ENCODE data around the gene BTBD7.
A peak's percentile ranks its signal among the peaks of the same experiment; 100 is the strongest.

The BTBD7 gene

GRCh38 chr14:93305725-93306418, 27.0 kb downstream of the BTBD7 start:
- peak; percentile 34 for DNase-seq (ENCODE audit: low read depth)
- TF ChIP-seq CTCF (IDR thresholded peaks at IDR 0.05; ENCODE audit: low read depth, low read length) = no peak
- TF ChIP-seq MYC (IDR thresholded peaks at IDR 0.05; ENCODE audit: low read depth, low read length) = no peak
- no peak for TF ChIP-seq MAX (IDR thresholded peaks at IDR 0.05; ENCODE audit: low read depth, low read length)
- TF ChIP-seq POLR2A (IDR thresholded peaks at IDR 0.05; ENCODE audit: extremely low read depth, insufficient read length) = no peak
- H3K4me3 ChIP-seq (ENCODE audit: low read depth, low read length) = no peak overlapping the region

DNA sequence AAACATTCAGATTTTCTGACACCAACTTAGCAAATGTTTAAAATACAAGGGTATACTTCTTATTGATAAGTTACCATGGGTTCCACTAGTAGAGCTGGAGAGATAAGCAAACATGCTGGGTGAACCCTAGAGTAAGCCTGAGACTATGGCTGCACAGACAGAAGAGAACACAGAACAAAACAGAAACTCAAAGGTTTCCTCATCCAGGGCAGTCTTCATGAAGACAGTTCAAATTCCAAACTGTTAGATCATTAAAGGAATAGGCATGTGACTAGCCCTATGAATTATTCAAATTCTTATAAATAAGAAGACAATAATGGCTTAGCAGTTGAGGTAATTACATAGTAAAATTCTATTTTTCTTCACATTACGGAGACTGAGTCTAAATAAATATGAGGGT, 28.1 kb downstream of the BTBD7 start:
- no peak for DNase-seq (ENCODE audit: low read depth)
- no peak for TF ChIP-seq MYC (IDR thresholded peaks at IDR 0.05; ENCODE audit: low read depth, low read length)
- TF ChIP-seq MAX (IDR thresholded peaks at IDR 0.05; ENCODE audit: low read depth, low read length) = no peak
- no peak for TF ChIP-seq POLR2A (IDR thresholded peaks at IDR 0.05; ENCODE audit: extremely low read depth, insufficient read length)
- TF ChIP-seq CTCF (IDR thresholded peaks at IDR 0.05; ENCODE audit: low read depth, low read length) = no peak
- no peak overlapping the region for H3K4me3 ChIP-seq (ENCODE audit: low read depth, low read length)

- H3K4me3 ChIP-seq (ENCODE audit: low read depth, low read length) = no peak overlapping the region
- TF ChIP-seq CTCF (IDR thresholded peaks at IDR 0.05; ENCODE audit: low read depth, low read length) (no peak), MAX (IDR thresholded peaks at IDR 0.05; ENCODE audit: low read depth, low read length) (no peak), MYC (IDR thresholded peaks at IDR 0.05; ENCODE audit: low read depth, low read length) (no peak), POLR2A (IDR thresholded peaks at IDR 0.05; ENCODE audit: extremely low read depth, insufficient read length) (no peak)
- no peak for DNase-seq (ENCODE audit: low read depth)
Observed at GRCh38 chr14:93303659-93304058, 29.2 kb downstream of the BTBD7 start.

- no peak for DNase-seq (ENCODE audit: low read depth)
- TF ChIP-seq POLR2A (IDR thresholded peaks at IDR 0.05; ENCODE audit: extremely low read depth, insufficient read length) (no peak), MYC (IDR thresholded peaks at IDR 0.05; ENCODE audit: low read depth, low read length) (no peak), MAX (IDR thresholded peaks at IDR 0.05; ENCODE audit: low read depth, low read length) (no peak), CTCF (IDR thresholded peaks at IDR 0.05; ENCODE audit: low read depth, low read length) (no peak)
- H3K4me3 ChIP-seq (ENCODE audit: low read depth, low read length) = no peak overlapping the region
Observed at GRCh38 chr14:93302688-93303581, 29.9 kb downstream of the BTBD7 start.

GRCh38 chr14:93301821-93302447, 30.9 kb downstream of the BTBD7 start:
- no peak overlapping the region for H3K4me3 ChIP-seq (ENCODE audit: low read depth, low read length)
- no peak for DNase-seq (ENCODE audit: low read depth)
- TF ChIP-seq MAX (IDR thresholded peaks at IDR 0.05; ENCODE audit: low read depth, low read length) (no peak), CTCF (IDR thresholded peaks at IDR 0.05; ENCODE audit: low read depth, low read length) (no peak), POLR2A (IDR thresholded peaks at IDR 0.05; ENCODE audit: extremely low read depth, insufficient read length) (no peak), MYC (IDR thresholded peaks at IDR 0.05; ENCODE audit: low read depth, low read length) (no peak)
